EL (cell line): ENCODE results near the gene IKBKE.
"Not testable (repeated sequence)": the region's sequence is repeated elsewhere in the genome, so short reads cannot be mapped to it uniquely, and the experiment has no call there.

Source experiments
- DNase-seq: peaks from one replicate; pipeline ENCODE4 v3.0.0-alpha.2; 2016

Gene IKBKE

DNA sequence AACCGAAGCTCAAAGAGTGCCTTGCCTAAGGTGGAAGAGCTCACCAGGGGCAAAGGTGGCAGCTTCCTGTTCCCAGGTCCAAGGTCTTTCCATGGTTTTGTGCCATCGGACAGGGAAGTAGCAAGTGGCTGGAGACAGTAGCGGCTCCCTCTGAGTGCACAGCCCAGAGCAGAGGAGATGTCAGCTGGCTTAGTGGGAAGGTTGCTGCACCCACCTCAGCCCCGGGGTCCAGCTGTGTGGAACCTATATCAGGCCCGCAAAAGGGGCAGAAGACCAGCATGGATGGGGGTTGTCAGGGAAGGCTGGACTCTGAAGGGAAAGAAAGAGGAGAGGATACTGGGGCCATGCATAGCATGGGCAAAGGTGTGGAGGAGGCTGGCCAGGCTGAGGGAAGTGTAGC is 6.8 kb downstream of the IKBKE start:
- DNase-seq: no peak

GRCh38 chr1:206477581-206478380 is 7.5 kb downstream of the IKBKE start:
- DNase-seq: no peak

DNA sequence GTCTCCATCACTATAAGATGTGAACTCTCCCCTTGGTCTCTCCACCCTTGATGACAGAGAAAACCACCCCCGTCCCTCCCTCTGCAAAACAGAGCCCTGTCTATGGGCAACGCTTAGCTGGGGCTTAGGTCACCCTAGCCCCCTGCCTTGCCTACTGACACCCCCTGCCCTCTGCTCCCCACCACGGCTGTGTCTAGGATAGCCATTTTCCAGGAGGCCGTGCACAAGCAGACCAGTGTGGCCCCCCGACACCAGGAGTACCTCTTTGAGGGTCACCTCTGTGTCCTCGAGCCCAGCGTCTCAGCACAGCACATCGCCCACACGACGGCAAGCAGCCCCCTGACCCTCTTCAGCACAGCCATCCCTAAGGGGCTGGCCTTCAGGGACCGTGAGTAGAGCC is 8.5 kb downstream of the IKBKE start:
- DNase-seq: no peak

DNA sequence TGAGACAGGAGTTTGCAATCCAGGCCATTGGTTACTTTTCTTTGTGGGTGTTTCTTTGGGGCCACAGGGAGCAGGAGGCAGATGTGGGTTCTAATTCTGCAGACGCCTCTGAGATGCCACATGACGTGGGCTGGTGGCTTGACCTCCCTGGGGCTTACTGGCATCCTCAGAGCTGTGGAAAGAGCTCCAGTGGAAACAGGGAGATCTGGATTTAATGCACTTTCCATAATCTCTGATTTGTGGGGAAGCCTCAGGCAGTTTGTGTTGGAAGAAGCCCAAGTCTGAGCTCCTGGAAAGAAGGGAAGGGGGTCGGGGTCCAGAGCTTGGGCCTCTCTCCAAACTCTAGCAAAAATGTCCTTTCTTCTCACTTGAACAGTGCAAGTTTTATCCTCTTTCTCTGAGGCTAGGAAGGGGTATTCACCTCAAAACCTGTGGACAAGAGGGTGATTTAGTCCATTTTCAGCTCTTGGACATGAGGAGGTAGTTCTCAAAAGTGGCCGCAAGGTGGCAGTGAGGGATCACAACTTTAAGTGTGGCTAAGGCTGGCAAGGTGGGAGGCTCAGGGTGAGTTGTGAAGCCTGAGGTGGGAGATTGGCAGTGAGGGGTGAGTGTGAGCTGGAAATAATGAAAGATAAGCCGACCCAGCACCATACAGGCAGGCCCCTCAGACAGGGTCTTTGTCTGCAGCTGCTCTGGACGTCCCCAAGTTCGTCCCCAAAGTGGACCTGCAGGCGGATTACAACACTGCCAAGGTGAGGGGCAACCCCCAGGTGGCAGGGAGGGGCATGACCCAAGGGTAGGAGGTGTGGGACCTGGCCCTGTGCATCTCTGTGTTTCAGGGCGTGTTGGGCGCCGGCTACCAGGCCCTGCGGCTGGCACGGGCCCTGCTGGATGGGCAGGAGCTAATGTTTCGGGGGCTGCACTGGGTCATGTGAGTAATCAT is 9.2 kb downstream of the IKBKE start:
- peak; percentile 80 for DNase-seq

DNA sequence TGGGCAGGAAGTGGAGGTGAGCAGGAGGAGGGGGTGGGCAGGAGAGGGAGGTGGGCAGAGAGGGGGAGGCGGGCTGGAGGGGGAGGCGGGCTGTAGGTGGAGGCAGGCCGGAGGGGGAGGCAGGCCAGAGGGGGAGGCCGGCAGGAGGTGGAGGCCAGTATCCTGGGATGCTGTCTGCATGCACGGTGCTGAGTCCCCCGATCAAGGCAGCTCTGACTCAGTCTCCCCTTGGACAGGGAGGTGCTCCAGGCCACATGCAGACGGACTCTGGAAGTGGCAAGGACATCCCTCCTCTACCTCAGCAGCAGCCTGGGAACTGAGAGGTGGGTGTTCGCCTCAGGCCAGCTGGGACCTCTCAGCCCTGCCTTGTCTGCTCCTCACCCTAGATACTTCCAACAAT is 9.9 kb downstream of the IKBKE start:
- no peak for DNase-seq

DNA sequence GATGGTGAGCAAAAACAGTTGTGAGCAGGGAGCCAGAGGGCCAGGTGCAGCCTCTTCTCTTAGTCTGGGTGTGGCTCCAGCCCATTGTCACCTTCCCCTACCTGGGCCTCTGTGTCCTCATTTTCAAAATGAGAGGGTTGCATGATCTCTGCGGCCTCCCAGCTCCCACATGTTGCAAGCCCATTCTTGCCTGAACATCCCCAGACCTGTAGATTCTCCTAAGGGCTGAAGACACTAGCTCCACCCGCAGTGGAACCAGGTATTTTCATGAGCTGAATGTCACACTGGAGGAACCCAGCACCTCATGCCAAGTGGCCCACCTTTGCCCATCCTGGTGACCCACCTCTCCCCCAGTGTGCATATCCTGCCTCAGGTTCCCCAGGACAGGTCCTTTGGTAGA is 12.3 kb downstream of the IKBKE start:
- DNase-seq: no peak

DNA sequence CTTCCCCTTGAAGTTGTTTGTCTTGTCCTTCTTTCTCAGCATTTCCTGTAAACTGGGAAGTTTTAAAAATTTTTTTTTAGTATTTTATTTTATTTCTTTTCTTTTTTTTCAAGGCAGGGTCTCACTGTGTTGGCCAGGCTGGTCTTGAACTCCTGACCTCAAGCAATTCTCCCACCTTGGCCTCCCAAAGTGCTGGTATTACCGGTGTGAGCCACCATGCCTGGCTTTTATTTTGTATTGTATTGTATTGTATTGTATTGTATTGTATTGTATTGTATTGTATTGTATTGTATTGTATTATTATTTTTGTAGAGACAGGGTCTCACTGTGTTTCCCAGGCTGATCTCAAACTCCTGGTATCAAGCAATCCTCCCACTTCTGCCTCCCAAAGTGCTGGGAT is 13.6 kb downstream of the IKBKE start:
- not testable (repeated sequence) for DNase-seq

DNA sequence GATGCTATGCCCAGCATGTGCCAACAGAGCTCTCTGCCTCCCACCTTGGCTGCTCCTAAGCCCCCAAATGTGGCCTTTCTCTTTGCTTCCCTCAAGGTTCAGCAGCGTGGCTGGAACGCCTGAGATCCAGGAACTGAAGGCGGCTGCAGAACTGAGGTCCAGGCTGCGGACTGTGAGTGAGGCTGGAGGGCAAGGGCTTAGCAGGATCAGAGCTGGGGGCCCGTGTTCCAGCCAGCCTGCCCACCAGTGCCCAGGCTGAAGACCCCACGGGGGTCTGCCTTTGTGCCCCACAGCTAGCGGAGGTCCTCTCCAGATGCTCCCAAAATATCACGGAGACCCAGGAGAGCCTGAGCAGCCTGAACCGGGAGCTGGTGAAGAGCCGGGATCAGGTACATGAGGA is 14.6 kb downstream of the IKBKE start:
- no peak for DNase-seq

DNA sequence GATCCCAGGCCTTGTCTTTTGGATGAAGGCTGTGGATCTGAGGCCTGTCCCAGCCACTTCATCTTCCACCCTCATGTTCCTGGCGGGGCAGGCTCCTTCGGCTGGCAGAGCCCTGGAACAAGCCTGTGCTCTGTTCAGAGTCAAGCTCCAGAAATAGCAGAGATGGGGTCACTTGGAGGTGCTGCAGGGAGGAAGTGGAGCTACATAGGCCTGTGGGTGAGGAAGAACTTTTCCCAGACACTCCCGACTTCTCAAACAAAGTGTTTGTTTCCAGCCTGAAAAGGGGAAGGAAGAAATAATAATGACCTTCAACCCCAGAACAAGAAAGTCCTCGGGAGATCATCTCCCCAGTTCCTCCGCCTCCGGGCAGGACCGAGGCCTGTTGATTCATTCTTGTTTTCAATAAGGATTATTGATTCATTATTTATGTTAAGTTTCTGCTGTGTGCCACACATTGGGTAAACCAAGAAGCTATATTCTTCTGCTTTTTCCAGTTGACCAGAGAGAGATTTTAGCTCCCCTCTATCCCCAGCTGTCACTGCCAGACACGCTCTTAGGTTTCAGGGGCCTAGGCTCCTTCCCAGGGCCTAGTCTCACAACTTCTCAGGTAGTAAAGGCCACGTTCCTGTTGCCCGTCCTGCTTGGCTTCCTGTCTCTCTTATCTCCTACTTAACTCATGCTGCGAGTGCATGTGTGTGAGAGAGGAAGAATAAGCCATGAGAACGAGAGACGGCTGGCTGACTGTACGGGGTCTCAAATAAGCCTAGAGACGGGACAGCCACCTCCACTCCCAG is 16.9 kb downstream of the IKBKE start:
- DNase-seq: no peak

GRCh38 chr1:206487970-206488369 is 17.7 kb downstream of the IKBKE start:
- no peak for DNase-seq

DNA sequence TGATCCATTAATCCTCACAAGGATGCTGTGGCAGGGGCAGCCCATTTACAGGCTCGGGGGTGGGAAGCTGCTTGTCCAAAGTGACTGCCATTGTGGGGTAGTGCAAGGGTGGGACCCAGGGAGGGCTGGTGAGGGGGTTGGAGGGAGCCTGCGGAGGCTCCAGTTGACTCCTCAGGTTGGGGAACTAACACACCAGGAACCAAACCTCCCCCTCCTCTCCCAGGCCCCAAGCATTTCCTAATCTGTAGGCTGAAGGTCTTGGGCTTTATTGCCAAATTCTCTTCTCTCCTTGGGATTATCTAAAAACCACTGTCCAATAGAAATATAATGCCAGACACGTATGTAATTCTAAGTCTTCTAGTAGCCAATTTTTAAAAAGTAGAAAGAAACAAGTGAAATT is 18.2 kb downstream of the IKBKE start:
- no peak for DNase-seq

DNA sequence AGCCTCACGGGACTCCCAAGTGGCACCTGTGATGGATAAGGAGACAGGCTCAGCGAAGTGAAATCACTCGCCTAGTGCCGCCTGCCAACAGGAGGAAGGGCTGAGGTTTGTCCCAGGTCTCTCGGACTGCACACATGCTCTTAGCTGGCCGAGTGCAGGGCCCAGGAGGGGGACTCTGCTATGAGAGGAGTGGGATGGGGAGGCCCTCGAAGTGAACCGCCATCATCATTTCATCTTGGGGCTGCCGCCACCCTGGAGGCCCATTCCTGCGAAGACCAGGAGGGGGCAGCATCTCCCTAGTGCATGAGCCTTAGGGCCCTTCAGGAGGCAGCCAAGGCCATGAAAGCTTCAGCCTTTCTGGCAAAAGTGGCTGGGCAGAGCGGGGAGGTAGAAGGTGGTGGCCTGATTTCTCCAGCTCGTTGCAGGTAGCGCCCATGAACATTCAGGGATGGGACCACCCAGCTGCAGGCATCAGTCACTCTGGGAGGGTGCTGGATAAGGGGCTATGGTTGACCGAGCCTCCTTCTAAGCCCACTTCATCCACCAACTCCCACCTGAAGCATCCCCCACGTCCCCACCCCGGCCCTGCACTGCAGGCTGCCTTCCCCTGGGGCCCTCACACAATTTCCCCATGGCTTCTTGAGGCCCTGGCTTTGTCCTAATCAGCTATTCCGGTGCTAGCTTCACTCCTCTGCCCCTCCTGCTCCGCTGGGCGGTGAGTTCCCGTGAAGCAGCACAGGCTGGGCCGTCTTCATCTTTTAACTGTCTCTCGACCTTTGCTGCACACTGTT is 19.9 kb downstream of the IKBKE start:
- DNase-seq: peak; percentile 67

GRCh38 chr1:206490771-206491405 is 20.6 kb downstream of the IKBKE start:
- no peak for DNase-seq

DNA sequence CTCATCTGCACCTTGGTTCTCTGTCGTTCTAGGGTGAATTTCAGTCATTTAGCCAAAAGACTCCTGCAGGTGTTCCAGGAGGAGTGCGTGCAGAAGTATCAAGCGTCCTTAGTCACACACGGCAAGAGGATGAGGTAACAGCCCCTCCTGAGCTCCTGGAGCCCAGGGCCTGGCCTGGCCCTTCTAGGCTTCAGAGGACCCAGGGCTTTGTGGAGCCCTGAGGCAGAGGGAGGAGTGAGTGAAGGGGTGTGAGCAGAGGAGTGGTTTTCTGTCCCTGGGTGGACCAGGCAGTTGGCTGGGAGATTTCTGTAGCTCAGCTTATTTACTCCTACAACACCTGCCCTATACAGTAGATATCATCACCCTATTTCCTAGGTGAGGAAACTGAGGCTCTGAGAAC is 21.3 kb downstream of the IKBKE start:
- no peak for DNase-seq

GRCh38 chr1:206492589-206492988 is 22.3 kb downstream of the IKBKE start:
- no peak for DNase-seq

DNA sequence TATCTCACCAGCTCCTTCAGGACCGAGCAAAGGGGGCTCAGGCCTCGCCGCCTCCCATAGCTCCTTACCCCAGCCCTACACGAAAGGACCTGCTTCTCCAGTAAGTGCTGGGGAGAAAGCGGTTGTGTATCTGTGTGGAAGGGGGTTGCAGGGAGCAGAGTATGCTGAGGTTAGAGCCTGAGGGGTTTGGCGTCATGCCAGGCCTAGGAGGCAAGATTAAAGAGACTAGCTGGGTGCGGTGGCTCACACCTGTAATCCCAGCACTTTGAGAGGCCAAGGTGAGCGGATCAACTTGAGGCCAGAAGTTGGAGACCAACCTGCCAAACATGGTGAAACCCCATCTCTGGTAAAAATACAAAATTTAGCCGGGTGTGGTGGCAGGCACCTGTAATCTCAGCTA is 23.0 kb downstream of the IKBKE start:
- DNase-seq: no peak

DNA sequence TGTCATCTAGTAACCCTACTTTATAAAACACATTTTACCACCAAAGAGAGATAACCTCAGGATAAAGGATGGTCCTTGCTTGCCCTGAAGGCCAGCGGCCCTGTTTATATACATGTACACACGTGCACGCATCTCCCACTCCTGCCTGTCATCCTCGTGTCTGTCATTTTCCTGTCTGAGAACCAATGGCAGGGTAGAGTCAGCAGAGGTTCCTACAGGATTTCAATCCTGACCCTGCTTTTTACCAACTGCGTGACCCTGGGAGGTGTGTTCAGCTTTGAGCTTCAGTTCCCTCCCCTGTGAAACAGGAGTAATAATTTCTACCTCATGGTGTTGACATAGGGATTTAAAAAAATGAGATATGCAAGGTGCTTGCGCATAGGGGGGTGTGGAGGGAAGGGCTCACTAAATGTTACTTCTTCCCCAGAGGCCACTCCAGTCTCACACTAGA is 24.8 kb downstream of the IKBKE start:
- DNase-seq: no peak

DNA sequence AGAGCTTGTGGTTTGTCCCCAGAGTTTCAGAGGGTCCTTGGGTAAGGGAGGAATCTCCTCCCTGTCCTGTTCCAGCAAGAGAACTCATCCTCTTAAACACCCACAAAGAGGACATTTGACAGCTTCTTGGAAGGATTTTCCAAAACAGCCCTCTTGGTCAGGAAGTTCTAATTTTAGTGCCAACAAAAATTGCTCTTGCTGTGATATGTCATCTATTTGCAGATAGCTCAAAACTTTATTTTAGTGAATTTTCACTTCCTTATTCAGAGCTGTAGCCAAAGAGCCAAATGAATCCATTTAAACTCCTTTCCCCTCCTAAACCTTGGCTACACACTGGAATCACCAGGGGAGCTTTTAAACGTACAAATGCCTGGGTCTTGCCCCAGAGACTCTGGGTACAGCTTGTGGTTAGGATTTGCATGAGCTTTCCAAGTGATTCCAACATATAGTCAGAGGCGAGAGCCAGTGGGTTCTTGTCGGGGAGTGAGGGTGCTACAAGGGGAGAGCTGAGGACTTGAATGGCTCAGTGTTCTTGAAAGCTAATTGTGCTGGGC is 25.3 kb downstream of the IKBKE start:
- DNase-seq: no peak

DNA sequence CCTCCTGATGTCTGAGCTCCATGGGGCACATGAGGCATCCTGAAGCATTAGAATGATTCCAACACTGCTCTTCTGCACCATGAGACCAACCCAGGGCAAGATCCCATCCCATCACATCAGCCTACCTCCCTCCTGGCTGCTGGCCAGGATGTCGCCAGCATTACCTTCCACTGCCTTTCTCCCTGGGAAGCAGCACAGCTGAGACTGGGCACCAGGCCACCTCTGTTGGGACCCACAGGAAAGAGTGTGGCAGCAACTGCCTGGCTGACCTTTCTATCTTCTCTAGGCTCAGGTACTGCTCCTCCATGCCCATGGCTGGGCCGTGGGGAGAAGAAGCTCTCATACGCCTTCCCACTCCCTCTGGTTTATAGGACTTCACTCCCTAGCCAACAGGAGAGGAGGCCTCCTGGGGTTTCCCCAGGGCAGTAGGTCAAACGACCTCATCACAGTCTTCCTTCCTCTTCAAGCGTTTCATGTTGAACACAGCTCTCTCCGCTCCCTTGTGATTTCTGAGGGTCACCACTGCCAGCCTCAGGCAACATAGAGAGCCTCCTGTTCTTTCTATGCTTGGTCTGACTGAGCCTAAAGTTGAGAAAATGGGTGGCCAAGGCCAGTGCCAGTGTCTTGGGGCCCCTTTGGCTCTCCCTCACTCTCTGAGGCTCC is 26.0 kb downstream of the IKBKE start:
- peak; percentile 29 for DNase-seq

- no peak for DNase-seq
These were observed 27.1 kb downstream of the IKBKE start for GRCh38 chr1:206497363-206497762.

- DNase-seq: no peak
These were observed 27.5 kb downstream of the IKBKE start for GRCh38 chr1:206497774-206498173.
